K562 (cell line): Measurements from ENCODE around the gene C2CD4C. TPM values are rescaled to one million over a fixed set of nuclear protein-coding genes. Genes with fewer than 3 reads are reported as not detected.

Experiments used
- ATAC-seq: fragments of 200-7000 bp; cut with Tn5 transposase; 3 replicates; pipeline ENCODE4 v1.9.1; 2020; ENCODE audit warnings: moderate library complexity
- Bru-seq: library from RNA; stranded (reverse); fragments of 400-500 nt; gene quantifications from one replicate; lab custom pipeline; 2021; lab: Mats Ljungman, UMichigan
- BruChase-seq, 2 experiments: library from RNA; stranded (reverse); fragments of 400-500 nt; gene quantifications; one replicate each; lab custom pipeline; 2021; lab: Mats Ljungman, UMichigan
- BruUV-seq: library from RNA; stranded (reverse); fragments of 400-500 nt; replicated peaks from 2 replicates; lab custom pipeline; 2021; lab: Mats Ljungman, UMichigan
- CTCF ChIA-PET: fragments of 300-600 bp; formaldehyde crosslinking; extraction: SDS; loops from one replicate; lab custom pipeline; 2021; ENCODE audit warnings: low intra/inter-chr PET ratio; lab: Yijun Ruan, JAX
- POLR2A ChIA-PET: fragments of 300-600, 350-650 bp; sonication (Branson Sonifier 250); formaldehyde crosslinking; extraction: SDS; loops from one replicate; lab custom pipeline; 2021; ENCODE audit warnings: antibody characterized with exemption, inconsistent platforms; lab: Yijun Ruan, JAX
- DNase-seq, 4 experiments: peaks; one replicate each; pipeline versions ENCODE4 v3.0.0 to v3.0.0-alpha.2; 2011 to 2018; ENCODE audit warnings: low spot score in 3 of 4, mixed read lengths in 3 of 4; ENCODE audit errors: extremely low read depth in 1 of 4
- FAIRE-seq: peaks from 2 replicates; lab custom pipeline; 2011; peaks lifted over from hg19 to GRCh38; lab: Jason Lieb, UNC
- H2AFZ ChIP-seq: 2 replicates; pipeline ENCODE4 v1.6.0; 2011; ENCODE audit warnings: low read depth, low read length, control low read depth, inconsistent platforms
- H3K27ac ChIP-seq: fragments of 200-600 bp; 3 replicates; pipeline ENCODE4 v1.8.0; 2011; ENCODE audit warnings: low read depth, mild to moderate bottlenecking, control low read depth, inconsistent platforms, low read length, moderate library complexity, mixed read lengths; ENCODE audit errors: extremely low read depth
- H3K27me3 ChIP-seq, 2 experiments: fragments of 300-600 bp in 1 of 2; 2 replicates in 1 of 2; 3 replicates in 1 of 2; pipeline versions ENCODE4 v1.6.0 to v1.8.0; 2011; ENCODE audit warnings: inconsistent platforms in 2 of 2, low read length in 2 of 2, mild to moderate bottlenecking in 1 of 2, mixed read lengths in 1 of 2, moderate library complexity in 1 of 2; ENCODE audit not compliant: control insufficient read depth in 2 of 2, insufficient read depth in 2 of 2
- H3K36me3 ChIP-seq: fragments of 300-600 bp; 3 replicates; pipeline ENCODE4 v1.8.0; 2011; ENCODE audit warnings: mild to moderate bottlenecking, low read length, inconsistent platforms; ENCODE audit not compliant: control insufficient read depth, insufficient read depth
- H3K4me1 ChIP-seq, 2 experiments: fragments of 200-600 bp in 1 of 2; replicated peaks in 1 of 2; 2 replicates in 1 of 2; 3 replicates in 1 of 2; pipeline versions ENCODE4 v1.5.1 to v1.8.0; 2011; ENCODE audit warnings: inconsistent platforms in 2 of 2, low read length in 2 of 2, mild to moderate bottlenecking in 1 of 2, mixed read lengths in 1 of 2, moderate library complexity in 1 of 2; ENCODE audit not compliant: control insufficient read depth in 2 of 2, insufficient read depth in 2 of 2
- H3K4me2 ChIP-seq: 2 replicates; pipeline ENCODE4 v1.6.1; 2011; ENCODE audit warnings: low read length, control low read depth, inconsistent platforms, mixed read lengths; ENCODE audit not compliant: insufficient read depth
- H3K4me3 ChIP-seq: fragments of 200-600 bp; sonication (generic), shearing (Covaris generic); 2 replicates; pipeline ENCODE4 v1.5.1; 2016; ENCODE audit warnings: control low read depth, inconsistent platforms
- H3K79me2 ChIP-seq: fragments of 200-600 bp; 3 replicates; pipeline ENCODE4 v1.8.0; 2011; ENCODE audit warnings: low read length, inconsistent platforms; ENCODE audit not compliant: control insufficient read depth, insufficient read depth
- H3K9ac ChIP-seq, 2 experiments: 2 replicates each; pipeline versions ENCODE4 v1.6.0 to v1.6.1; 2011; ENCODE audit warnings: low read depth in 2 of 2, low read length in 2 of 2, control low read depth in 1 of 2, inconsistent platforms in 1 of 2, mild to moderate bottlenecking in 1 of 2, mixed read lengths in 1 of 2; ENCODE audit not compliant: insufficient read depth in 1 of 2
- H3K9me1 ChIP-seq: one replicate; pipeline ENCODE4 v1.6.0; 2011; ENCODE audit warnings: inconsistent platforms, mild to moderate bottlenecking, low read length, moderate library complexity; ENCODE audit not compliant: control insufficient read depth, insufficient read depth
- H3K9me3 ChIP-seq: replicated peaks from 2 replicates; pipeline ENCODE4 v1.5.1; 2011; ENCODE audit warnings: low read depth, low read length, inconsistent platforms; ENCODE audit not compliant: control insufficient read depth, insufficient read depth
- H4K20me1 ChIP-seq: replicated peaks from 2 replicates; pipeline ENCODE4 v1.6.1; 2011; ENCODE audit warnings: low read length, inconsistent platforms, mixed read lengths; ENCODE audit not compliant: control insufficient read depth, insufficient read depth
- ATF4 ChIP-seq: fragments of 450-650 bp; formaldehyde crosslinking; IDR thresholded peaks from 2 replicates; pipeline ENCODE4 v1.4.0; 2022; ENCODE audit warnings: mild to moderate bottlenecking, moderate library complexity
- CXXC5 ChIP-seq: fragments of 250-450 bp; sonication (Bioruptor Pico); IDR thresholded peaks from 2 replicates; pipeline ENCODE4 v1.8.0; 2022; ENCODE audit warnings: inconsistent platforms, mild to moderate bottlenecking, moderate library complexity
- EGR1 ChIP-seq: fragments of 450-650 bp; conservative IDR thresholded peaks from 2 replicates; pipeline ENCODE4 v1.6.1; 2017; ENCODE audit warnings: mild to moderate bottlenecking
- ETV1 ChIP-seq: fragments of 450-650 bp; conservative IDR thresholded peaks from 2 replicates; pipeline ENCODE4 v1.6.1; 2016; ENCODE audit warnings: missing genetic modification characterization, control low read depth, low read depth, missing compliant biosample characterization
- GATAD2B ChIP-seq: fragments of 450-650 bp; IDR thresholded peaks from 2 replicates; pipeline ENCODE4 v1.6.1; 2017; ENCODE audit warnings: mild to moderate bottlenecking, borderline replicate concordance
- HCFC1 ChIP-seq: IDR thresholded peaks from 2 replicates; pipeline ENCODE4 v1.6.1; 2012; ENCODE audit warnings: low read depth, low read length, improper control_type of control experiment
- HDAC6 ChIP-seq: IDR thresholded peaks from 2 replicates; pipeline ENCODE4 v1.6.1; 2012; ENCODE audit warnings: low read depth, mild to moderate bottlenecking, control low read depth, inconsistent platforms, low read length, moderate library complexity
- HSF4 ChIP-seq: fragments of 250-450 bp; sonication (Bioruptor Pico); IDR thresholded peaks from 2 replicates; pipeline ENCODE4 v2.1.2; 2022; ENCODE audit warnings: mild to moderate bottlenecking, moderate library complexity, borderline replicate concordance
- MAZ ChIP-seq, 2 experiments: fragments of 450-650 bp in 1 of 2; sonication (generic) in 1 of 2; formaldehyde crosslinking; IDR thresholded peaks in 1 of 2; conservative IDR thresholded peaks in 1 of 2; 2 replicates each; pipeline versions ENCODE4 v1.4.0 to v1.5.0; 2020; ENCODE audit warnings: mild to moderate bottlenecking in 1 of 2, missing genetic modification reagents in 1 of 2
- NFIC ChIP-seq: fragments of 450-650 bp; IDR thresholded peaks from 2 replicates; pipeline ENCODE4 v1.6.1; 2017; ENCODE audit warnings: mild to moderate bottlenecking, inconsistent platforms
- PCBP1 ChIP-seq: fragments of 200-400 bp; formaldehyde crosslinking; IDR thresholded peaks from 2 replicates; pipeline ENCODE4 v1.6.1; 2018; ENCODE audit warnings: mild to moderate bottlenecking, low read depth, low read length; ENCODE audit not compliant: poor library complexity, severe bottlenecking
- PTRF ChIP-seq: fragments of 450-650 bp; IDR thresholded peaks from 2 replicates; pipeline ENCODE4 v1.6.1; 2016; ENCODE audit warnings: mild to moderate bottlenecking, missing genetic modification characterization, missing compliant biosample characterization
- SMAD4 ChIP-seq: fragments of 250-450 bp; sonication (Bioruptor Pico); conservative IDR thresholded peaks from 2 replicates; pipeline ENCODE4 v1.8.0; 2021; ENCODE audit warnings: inconsistent platforms, mild to moderate bottlenecking, moderate library complexity
- SRSF3 ChIP-seq: fragments of 200-400 bp; formaldehyde crosslinking; IDR thresholded peaks from 2 replicates; pipeline ENCODE4 v1.6.1; 2016; ENCODE audit warnings: mild to moderate bottlenecking, low read length, moderate library complexity; ENCODE audit not compliant: insufficient read depth
- VEZF1 ChIP-seq: fragments of 200-800 bp; sonication (Bioruptor generic); IDR thresholded peaks from 2 replicates; pipeline ENCODE4 v1.6.1; 2017; ENCODE audit warnings: missing genetic modification characterization, missing compliant biosample characterization
- ZFP36 ChIP-seq: fragments of 150-350 bp; IDR thresholded peaks from 2 replicates; pipeline ENCODE4 v1.6.1; 2018; ENCODE audit warnings: low read length, low read depth; ENCODE audit not compliant: partially characterized antibody
- WGBS: fragments of 100-300 bp; shearing (Covaris generic); methylation state at CpG from one replicate; pipeline ENCODE4 v1.1.6; 2016; ENCODE audit warnings: low coverage, mixed read lengths; ENCODE audit not compliant: insufficient coverage; ENCODE audit errors: missing lambda C conversion rate; 5-methylcytosine and 5-hydroxymethylcytosine counted together
- in situ Hi-C: fragments of 300-500 bp; cut with MboI; formaldehyde crosslinking; loops from 4 replicates; pipeline ENCODE4 v1.15.0; 2018; ENCODE audit warnings: inconsistent platforms, mixed read lengths
- intact Hi-C: fragments of 100-400 bp; cut with micrococcal nuclease; formaldehyde crosslinking; loops from 2 replicates; pipeline ENCODE4 v1.14.2; 2022
- long read RNA-seq, 3 experiments: library from polyadenylated mRNA in 2 of 3; library from RNA in 1 of 3; unstranded in 2 of 3; stranded (forward) in 1 of 3; transcript quantifications; one replicate each; pipeline ENCODE4 v2.0.0, GENCODE V29; 2019 to 2022
- polyA minus RNA-seq, 3 experiments: library from RNA; depleted of rRNA, polyadenylated mRNA; stranded (reverse); fragments of >200 nt; gene quantifications; 2 replicates each; pipeline ENCODE4 v1.2.3, GENCODE V29; 2011
- polyA plus RNA-seq, 8 experiments: library from polyadenylated mRNA; depleted of rRNA in 4 of 8; stranded (reverse) in 5 of 8; unstranded in 3 of 8; fragments of >200 nt; fragmentation: Nextera tagmentation in 2 of 8; fragmentation: Illumina TruSeq in 1 of 8; extraction: Ambion mirVana in 2 of 8; extraction: Trizol in 1 of 8; gene quantifications; 2 replicates each; pipeline versions ENCODE4 v1.2.1 to v1.2.3, GENCODE V29; 2011 to 2014; ENCODE audit warnings: inconsistent platforms in 1 of 8, missing spikeins in 1 of 8
- total RNA-seq, 7 experiments: library from RNA; depleted of rRNA in 6 of 7; stranded (reverse); fragments of >200 nt in 6 of 7; fragmentation: Illumina TruSeq in 2 of 7; extraction: Trizol in 2 of 7; gene quantifications; 2 replicates each; pipeline versions ENCODE4 v1.2.1 to v1.2.3, GENCODE V29; 2011 to 2021; ENCODE audit warnings: low replicate concordance in 1 of 7

C2CD4C gene
- 0.25 and 0.49 TPM in 2 replicates for total RNA-seq (2011; cell fraction: chromatin; rRNA removed; ENCODE audit: low replicate concordance)
- total RNA-seq (2011; cell fraction: nucleolus; rRNA removed), result 0.13 and 0.67 TPM in 2 replicates
- 0.15 TPM in 2 replicates for total RNA-seq (2011; cell fraction: nucleoplasm; rRNA removed)
- total RNA-seq (2014; rRNA removed), result not detected in 2 replicates
- not detected in 2 replicates for total RNA-seq (2014; rRNA removed; fragmentation: Illumina TruSeq; extraction: Trizol)
- not detected in 2 replicates for total RNA-seq (2015; rRNA removed; fragmentation: Illumina TruSeq; extraction: Trizol)
- not detected in 2 replicates for total RNA-seq (2021)
- 0.01 and 0.07 TPM in 2 replicates for polyA plus RNA-seq (2011; rRNA removed)
- 0.04 and 0.10 TPM in 2 replicates for polyA plus RNA-seq (2011; cell fraction: cytosol; rRNA removed)
- 0.44 and 0.68 TPM in 2 replicates for polyA plus RNA-seq (2011; cell fraction: nucleus; rRNA removed)
- not detected in 2 replicates for polyA plus RNA-seq (2012)
- polyA plus RNA-seq (2014; fragmentation: Illumina TruSeq; extraction: Trizol), result not detected in 2 replicates
- not detected for polyA plus RNA-seq (2014; fragmentation: Nextera tagmentation; extraction: Ambion mirVana)
- 0.07 and 0.16 TPM in 2 replicates for polyA plus RNA-seq (2014; rRNA removed)
- not detected in 2 replicates for polyA minus RNA-seq (2011; rRNA and poly(A)+ RNA removed)
- polyA minus RNA-seq (2011; cell fraction: cytosol; rRNA and poly(A)+ RNA removed), result not detected in 2 replicates
- polyA minus RNA-seq (2011; cell fraction: nucleus; rRNA and poly(A)+ RNA removed), result 0.13 TPM in 1 of 2 replicates, not detected in the other
- Bru-seq, nascent RNA, result percentile 23 among the genes with signal in this experiment
- BruChase-seq, experiment 1, labeled RNA remaining after a 2-hour chase, result not detected
- BruChase-seq, experiment 2, labeled RNA remaining after a 6-hour chase, result not detected
- long read RNA-seq, experiment 1, result 0 reads
- long read RNA-seq, experiment 2, result 0 reads
- long read RNA-seq, experiment 3, result 0 reads

- H3K9me1 ChIP-seq, result no peaks in the 10 kb centered on the region
- peaks cover 3 to 65% of the 10 kb centered on the region in 2 experiments; a peak in 2 of 5 replicates for H3K4me1 ChIP-seq
- no peaks in the 10 kb centered on the region for H3K36me3 ChIP-seq
- H3K9ac ChIP-seq, result peak within 1 kb of the TSS in 1 of 2 experiments; percentile 45; a peak in 1 of 4 replicates
- H3K4me2 ChIP-seq, result no peak within 1 kb of the TSS; the same call in 1 of the 2 replicates
- ChIA-PET POLR2A (interaction anchor here (0.9 kb wide), 1 partner anchor 52 kb away, joined by 3 read pairs; the partner anchor contains the start of gene SHC2), CTCF (no interaction called here)
- H4K20me1 ChIP-seq, result 0 out of 2 replicates have a peak, but pooled peaks cover 9% of the 10 kb centered on the region
- in situ Hi-C loops (no loop called here), intact Hi-C loops (no loop called here)
- DNase-seq, result peak; percentile 52 to 81 (median 73)
- H3K79me2 ChIP-seq, result no peaks in the 10 kb centered on the region
- ATAC-seq, result peak; percentile 83
- H3K27ac ChIP-seq, result no peak within 1 kb of the TSS
- peaks cover 31 to 70% of the 10 kb centered on the region in 2 experiments; a peak in 4 of 5 replicates for H3K27me3 ChIP-seq
- H3K9me3 ChIP-seq, result no peaks in the 10 kb centered on the region
- BruUV-seq, result no TSS peak
- no peak for FAIRE-seq
- 1% methylated on average over 24 of the region's 80 CpGs for WGBS
- H2AFZ ChIP-seq, result no peak within 1 kb of the TSS
- H3K4me3 ChIP-seq, result 0 out of 2 replicates have a peak within 1 kb of the TSS, but pooled peaks have one; percentile 15
- no peak for TF ChIP-seq ETV1 (tag)
- no peak for TF ChIP-seq ZFP36
- TF ChIP-seq PCBP1, result peak; percentile 61
- TF ChIP-seq HCFC1, result no peak
- no peak for TF ChIP-seq HSF4 (CRISPR knock-in tag)
- TF ChIP-seq GATAD2B, result 0 out of 2 replicates have a peak, but pooled peaks have one; percentile 24
- peak; percentile 78 for TF ChIP-seq SMAD4 (CRISPR knock-in tag)
- TF ChIP-seq EGR1, result 0 out of 2 replicates have a peak, but pooled peaks have one; percentile 8
- no peak for TF ChIP-seq HDAC6
- peak; percentile 36 for TF ChIP-seq NFIC
- TF ChIP-seq PTRF (tag), result no peak
- no peak for TF ChIP-seq SRSF3
- TF ChIP-seq CXXC5 (CRISPR knock-in tag), result peak; percentile 63
- TF ChIP-seq ATF4 (CRISPR knock-in tag), result no peak
- TF ChIP-seq MAZ (CRISPR knock-in tag; conservative IDR thresholded peaks at IDR 0.05 in 1 of 2, IDR thresholded peaks at IDR 0.05 in 1 of 2), result 0 out of 4 replicates have a peak, but pooled peaks of 1 of the 2 experiments have one; percentile 15
- peak; percentile 57 for TF ChIP-seq VEZF1 (CRISPR knock-in tag)
These were observed at the start of gene C2CD4C for GRCh38 chr19:408902-409515. C2CD4C (minus strand) TSS chr19:409147; CDS start chr19:408361, 786 bp downstream.
